Stimulated activated CD4-positive, alpha-beta T cell treated with anti-CD3 and anti-CD28 coated beads, Interleukin-12 subunit alpha, Interleukin-12 subunit beta, amount 100 ng/mL, for 24 hours (primary cell): ENCODE data around the gene ENTHD1.

ENCODE experiments used
- DNase-seq, 2 experiments: peaks; one replicate each; pipeline ENCODE4 v3.0.0-alpha.2; 2020; ENCODE audit warnings: low read depth in 2 of 2

ENTHD1 gene, protein sequence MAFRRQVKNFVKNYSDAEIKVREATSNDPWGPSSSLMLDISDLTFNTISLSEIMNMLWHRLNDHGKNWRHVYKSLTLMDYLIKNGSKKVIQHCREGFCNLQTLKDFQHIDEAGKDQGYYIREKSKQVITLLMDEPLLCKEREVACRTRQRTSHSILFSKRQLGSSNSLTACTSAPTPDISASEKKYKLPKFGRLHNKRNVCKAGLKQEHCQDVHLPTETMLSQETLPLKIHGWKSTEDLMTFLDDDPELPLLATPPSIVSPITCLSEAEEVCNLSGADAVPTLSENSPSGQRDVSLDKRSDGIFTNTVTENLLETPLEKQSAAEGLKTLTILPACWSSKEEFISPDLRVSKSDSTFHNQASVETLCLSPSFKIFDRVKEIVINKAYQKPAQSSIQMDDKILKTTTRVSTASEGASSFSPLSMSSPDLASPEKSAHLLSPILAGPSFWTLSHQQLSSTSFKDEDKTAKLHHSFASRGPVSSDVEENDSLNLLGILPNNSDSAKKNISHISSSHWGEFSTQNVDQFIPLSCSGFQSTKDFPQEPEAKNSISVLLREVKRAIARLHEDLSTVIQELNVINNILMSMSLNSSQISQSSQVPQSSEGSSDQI

DNA sequence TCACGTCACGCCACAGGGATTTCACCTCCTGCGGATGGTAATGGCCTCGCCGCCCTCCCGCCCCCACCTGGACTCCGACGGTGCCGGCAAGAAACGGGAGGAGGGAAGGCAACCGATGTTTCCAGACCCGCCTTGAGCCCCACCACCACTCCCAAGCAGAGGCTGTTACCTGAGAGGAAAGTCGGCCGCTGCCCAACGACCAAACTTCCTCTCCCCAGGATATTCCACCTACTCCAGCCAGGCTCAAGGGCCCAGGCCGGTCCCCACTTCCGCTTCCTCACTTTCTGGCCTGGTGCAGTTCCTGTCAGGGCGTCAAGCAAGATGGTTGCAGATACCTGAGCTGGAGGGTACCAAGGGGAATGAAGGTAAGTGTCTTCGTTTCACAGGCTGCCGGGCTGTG lies at the start of gene ENTHD1:
Gene ENTHD1 (minus strand): TSS at position 235 of the 400 bp plus-strand sequence. CDS start 6,012 bp downstream, outside the sequence.
- DNase-seq, result no peak

DNA sequence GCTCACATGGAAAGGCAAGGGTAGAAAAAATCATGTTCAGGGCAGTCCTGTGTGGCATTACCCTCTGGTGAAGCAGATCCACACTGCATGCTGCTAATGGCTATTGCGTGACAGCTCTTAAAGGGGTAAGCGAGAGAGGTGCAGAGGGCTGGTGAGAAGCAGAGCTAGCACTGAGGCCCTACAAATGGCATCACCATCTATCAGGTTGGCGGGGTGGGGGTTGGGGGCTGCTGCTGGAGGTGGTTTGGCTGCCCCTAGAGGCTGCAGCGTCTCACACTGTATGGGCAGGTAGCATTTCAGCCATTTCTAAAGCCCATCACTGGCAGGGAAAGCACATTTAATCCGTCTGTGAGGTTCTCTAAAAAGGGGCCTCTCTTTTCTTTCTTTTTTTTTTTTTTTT lies 49.8 kb upstream of the ENTHD1 start:
- DNase-seq, result no peak

DNA sequence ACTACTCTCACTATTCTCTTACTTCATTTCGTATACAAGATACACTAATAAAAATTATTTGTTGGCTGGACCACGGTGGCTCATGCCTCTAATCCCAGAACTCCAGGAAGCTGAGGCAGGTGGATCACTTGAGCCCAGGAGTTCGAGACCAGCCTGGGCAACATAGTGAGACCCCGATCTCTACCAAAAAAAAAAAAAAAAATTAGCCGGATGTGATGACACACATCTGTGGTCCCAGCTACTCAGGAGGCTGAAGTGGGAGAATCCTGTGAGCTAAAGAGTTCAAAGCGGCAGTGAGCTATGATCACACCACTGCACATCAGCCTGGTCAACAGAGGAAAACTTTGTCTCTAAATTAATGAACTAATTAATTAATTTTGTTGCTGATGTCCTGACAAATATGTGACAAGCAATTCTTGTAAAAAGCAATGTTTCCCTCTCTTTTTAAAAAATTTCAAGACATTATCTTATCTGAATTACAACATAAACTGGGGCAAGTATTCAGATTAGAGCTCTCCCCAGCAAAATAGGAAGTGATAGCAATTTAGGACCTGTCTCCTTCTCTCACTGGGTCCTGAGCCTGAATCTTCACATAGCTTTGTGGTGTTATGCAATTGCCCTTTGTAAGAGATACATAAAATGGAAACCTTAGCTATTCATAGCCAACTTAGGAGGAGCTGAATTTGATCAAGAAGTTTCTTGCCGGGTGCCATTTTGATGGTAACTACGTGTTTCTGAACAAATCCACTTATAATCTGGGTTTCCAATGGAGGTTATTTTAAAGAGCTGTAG lies 49.1 kb upstream of the ENTHD1 start:
- DNase-seq, result no peak

DNA sequence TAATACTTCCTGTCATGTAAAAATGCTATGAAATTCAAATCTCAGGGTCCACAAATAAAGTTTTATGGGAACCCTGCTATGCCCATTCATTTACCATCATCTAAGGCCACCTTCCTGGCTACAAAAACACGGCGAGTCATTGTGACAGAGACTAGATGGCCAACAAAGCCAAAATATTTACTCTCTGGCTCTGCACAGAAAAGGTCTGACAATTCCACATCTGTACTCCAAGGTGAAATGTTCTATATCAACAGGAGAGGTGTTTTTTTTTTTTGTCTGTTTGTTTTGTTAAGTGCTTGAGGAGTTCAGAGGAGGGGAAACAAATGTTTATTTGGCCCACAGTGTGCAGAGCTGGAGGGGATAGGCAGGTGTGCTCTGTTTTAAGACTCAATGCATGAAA lies 48.0 kb upstream of the ENTHD1 start:
- no peak for DNase-seq

DNA sequence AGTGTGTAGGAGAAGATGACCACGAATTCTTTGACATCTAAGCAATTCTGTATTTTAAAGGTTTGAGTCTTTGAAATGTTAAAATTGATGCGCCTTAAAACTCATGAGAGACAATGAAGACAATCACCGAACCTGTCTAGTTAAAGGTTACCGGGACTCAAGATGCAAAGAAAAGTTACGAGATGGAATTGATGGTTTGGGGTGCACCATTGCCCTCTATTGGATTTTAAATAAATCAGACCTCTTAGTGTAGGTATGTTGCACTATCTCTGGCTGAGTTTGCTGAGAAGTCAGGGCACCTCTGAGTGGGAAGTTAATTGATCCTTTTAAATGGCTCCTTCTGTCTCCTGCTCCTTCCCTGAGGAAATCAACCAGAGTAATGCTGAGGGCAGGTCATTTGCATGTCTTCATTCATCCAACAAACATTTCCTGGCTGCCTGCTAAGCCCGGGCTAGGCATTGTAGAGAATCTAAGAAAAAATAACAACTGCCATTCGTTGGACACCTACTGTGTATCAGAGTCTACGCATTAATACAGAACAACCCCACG lies 47.3 kb upstream of the ENTHD1 start:
- DNase-seq, result no peak

DNA sequence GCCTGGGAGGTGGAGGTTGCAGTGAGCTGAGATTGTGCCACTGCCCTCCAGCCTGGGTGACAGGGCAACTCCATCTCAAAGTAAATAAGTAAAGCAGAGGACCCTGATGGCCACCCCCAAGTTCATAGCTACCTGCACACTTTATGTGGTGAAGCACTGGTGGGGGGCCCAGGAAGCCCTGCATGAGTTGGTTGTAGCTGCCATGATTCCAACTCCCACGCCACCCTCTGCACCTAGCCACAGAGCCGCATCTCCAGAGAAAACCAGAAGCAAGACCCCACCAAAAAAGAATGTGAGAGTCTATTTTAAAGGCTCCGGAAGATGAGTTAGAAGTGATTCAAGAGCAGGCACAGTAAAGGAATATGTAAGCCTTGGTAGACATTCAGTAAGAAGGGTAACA lies 46.3 kb upstream of the ENTHD1 start:
- DNase-seq, result no peak

DNA sequence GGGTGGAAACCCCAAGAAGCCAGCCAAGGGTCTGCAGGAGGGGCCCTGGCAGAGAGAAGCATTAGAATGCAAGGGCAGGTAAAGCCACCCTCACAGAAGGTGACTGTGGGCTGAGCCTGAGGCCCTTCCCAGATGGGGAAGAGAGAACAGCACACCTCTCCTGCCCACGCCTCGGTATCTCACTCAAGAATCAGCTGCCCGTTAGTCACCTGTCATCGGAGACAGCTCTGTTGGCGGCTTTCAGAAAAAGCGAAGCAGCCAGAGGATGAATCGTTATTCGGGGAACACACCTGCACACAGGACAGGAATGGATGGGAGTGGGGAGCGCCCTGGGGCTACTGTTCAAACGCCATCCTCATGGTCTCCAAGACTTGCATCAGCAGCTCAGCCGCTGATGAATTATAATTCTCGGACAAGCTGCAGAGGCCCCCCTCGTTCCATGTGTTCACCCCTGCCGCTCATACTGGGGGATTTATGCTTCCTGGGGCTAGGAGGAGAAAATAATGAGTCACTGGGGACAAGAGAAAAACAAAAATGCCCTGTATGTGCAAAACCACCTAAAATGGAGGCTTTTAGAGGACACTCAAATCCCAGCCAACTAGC lies 45.0 kb upstream of the ENTHD1 start:
- DNase-seq, result peak in 1 of 2 experiments; percentile 48

DNA sequence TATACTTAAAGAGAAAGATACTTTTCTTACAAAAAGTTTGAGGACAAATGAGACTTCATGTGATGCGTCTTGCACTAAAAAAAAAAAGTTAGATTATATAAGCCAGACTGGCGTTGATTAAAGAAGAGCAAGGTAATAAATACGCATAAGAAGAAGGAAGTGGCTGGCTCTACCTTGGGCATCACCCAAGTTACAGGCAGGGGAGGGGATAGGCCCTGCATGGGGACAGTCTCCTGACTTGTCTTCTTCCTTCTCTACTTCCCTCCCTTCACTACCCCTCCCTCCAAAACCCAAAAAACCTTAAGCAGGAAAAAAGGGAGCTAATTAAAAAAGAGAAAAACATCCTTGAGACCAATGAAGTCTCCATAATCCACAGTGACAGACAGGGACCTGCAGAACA lies 44.3 kb upstream of the ENTHD1 start:
- DNase-seq, result no peak

DNA sequence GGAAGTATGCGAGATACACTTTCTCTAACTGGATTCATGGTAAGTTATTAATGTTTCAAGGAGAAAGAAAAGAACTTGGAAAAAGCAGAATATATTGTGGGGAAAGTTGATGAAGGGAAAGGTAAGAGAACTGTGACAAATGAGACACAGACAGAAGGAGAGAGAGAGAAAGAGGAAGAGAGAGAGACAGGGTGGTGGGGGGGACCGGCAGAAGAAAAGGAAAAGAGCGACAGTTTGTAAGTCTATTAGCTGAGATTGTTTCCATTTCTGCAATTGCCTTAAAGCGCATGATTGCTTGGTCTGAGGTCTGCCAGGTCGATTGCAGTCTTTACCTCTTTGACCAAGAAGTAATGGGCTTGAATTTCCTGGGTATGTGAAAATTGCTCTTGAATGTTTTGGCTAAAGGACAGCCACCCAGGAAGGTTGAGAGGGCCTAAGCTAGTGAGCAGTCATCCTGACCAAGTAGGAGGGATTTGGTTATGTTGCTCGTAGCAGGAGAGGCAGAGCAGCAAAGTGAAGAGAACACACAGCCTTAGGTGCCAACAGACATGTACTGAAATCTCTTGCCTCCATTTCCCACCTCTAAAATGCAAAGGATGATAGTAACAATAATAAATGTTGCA lies 43.1 kb upstream of the ENTHD1 start:
- no peak for DNase-seq

DNA sequence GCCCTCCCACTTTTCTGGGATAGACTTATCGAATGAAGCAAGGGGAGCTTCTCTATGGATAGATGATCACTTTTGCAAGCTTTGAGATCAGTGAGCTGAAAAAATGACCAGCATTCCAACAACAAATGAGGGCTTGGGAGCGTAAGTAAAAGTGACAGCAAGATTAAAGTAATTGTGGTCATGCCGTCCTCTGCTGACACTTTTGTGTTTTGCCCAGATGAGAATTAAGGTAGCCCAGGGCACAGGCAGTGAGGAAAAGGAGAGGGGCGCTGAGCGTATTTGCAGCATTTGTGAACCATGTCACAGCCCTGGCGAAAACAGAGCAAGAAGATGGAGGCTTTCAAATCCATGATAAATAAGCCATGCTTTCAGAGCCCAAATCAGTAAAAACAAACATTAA lies 42.1 kb upstream of the ENTHD1 start:
- no peak for DNase-seq

DNA sequence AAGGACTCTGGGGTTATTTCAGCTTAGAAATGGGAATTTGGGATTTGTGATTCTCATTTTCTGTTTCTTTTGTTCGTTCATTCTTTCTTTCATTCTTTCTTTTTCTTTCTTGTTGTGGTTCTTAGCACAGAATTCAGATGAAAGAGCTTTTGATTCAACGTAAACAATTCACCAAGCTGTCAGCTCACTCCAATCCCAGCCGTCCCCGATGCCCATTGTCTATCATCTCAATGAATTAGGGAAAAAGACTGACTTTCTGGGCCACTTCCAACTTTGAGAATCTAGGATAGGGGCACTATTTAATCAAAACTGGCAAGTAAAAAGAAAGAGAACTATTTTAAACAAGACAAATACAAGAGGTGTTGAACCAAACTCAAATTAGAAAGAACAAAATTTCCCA lies 41.6 kb upstream of the ENTHD1 start:
- DNase-seq, result no peak

DNA sequence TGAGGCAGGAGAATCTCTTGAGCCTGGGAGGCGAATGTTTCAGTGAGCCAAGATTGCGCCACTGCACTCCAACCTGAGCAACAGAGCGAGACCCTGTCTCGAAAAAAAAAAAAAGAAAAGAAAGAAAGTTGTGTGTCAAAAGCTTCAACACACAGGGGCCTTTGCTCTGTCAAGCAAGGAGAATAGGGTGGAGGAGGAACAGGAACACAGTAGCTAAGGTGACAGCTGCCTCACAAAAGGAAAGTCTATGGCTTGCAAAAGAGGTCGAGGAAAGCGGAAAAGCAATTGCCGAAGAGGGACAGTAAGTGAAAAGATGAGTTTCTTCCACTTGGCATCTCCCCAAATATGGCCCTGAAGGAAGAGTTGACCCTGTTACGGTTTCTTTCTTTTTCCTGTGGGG lies 40.2 kb upstream of the ENTHD1 start:
- no peak for DNase-seq

DNA sequence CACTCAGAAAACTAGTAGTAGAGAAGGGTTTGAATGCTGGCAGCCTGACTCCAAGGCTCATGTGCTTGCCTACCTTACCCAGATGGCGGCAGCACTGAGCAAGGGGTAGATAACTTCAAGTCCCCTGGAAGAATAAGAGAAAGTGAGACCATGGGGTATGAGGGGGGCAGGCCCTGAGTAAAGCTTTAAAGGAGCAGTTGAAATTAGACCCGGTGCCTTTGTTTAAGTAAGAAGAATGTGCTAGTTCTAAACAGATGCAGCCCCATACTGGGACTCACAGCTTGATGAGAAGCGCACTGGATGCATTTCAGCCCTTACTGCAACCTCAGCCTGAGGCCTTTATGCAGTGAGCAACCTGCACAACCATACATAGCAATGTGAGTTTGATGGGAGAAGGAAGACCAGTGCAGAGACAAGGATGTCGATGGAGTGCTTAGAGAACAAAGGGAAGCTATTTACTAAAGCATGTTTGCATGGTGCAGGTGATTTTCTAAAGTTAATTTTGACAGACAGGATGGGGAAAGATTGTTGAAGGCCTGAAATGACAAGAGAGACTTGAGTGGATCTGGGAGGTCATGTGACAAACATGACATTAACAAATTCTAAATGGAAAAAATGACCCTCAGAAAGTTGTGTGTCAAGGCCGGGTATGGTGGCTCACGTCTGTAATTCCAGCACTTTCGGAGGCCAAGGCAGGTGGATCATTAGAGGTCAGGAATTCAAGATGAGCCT lies 39.5 kb upstream of the ENTHD1 start:
- no peak for DNase-seq

DNA sequence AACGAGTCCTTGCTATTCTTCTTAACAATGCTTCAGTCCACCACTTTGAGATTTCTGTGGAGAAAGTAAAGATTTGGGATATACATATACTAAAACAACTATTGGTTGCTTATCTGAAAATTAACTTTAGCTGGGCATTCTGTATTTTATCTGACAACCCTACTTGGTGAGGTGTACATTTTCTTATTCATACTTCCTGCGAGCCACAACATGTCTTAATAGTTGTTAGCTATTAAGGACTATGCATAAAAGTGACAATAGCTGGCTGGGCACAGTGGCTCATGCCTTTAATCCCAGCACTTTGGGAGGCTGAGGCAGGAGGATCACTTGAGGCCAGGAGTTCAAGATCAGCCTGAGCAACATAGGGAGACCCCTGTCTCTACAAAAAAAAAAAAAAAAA lies 38.6 kb upstream of the ENTHD1 start:
- DNase-seq, result no peak

DNA sequence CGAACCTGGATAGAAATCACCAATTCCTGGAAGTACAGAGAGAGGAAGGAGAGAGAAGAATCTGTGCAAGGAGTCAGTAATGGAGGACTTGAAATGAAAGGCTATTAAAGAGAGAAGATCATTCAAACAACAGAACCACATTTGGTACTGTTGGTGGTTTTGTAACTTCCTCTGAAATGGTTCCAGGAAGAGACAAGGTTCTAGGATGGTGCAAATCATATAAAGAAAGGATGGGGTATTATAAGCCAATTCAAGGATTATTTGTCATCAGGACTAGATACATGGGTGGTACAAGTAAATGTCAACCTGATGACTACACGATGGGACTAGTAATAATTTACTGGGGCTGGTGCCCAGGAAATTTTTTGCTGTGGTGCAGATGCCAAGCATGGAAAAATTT lies 37.7 kb upstream of the ENTHD1 start:
- no peak for DNase-seq

DNA sequence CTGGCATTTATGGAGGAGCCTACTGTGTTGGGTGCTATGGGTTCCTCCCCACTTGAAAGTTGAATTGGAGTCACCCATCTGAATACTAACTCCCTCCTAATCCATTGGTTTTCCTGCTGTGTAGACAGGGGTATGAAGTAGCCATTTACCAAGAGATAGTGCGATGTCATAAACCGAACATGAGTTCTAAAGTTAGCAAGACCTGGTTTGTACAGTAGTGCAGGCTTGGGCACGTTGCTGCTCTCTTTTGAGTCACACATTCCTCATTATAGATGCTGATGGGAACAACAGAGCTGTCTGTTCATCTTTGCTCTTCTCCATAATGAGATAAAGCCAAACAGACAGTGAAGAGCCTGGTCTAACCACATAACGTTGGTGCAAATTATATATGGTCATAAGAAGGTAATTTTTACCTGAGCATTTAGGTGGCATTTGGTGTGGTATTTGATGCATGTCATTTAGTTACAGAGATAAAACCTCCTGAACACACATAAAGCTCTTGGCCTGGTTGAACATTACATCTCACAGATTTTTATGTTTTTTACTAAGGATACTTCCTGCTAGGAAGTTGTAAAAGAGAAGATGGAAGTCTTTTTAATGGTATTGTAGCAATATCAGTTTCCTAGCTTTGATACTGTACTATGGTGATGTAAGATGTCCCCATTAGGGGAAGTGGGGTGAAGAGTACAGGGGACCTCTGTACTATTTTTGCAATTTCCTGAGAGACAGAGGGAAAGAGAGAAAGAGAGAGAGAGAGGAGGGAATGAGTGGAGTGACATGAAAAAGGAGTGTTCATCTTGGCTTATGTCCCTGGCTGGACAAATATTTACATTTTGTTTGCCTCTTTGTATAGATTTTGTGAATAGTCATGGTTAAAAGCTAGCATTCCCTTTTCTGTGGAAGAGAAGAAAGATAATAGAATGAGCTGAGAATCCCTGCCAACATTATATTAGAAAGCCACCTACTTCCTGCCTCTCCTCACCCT lies 35.3 kb upstream of the ENTHD1 start:
- DNase-seq, result no peak

DNA sequence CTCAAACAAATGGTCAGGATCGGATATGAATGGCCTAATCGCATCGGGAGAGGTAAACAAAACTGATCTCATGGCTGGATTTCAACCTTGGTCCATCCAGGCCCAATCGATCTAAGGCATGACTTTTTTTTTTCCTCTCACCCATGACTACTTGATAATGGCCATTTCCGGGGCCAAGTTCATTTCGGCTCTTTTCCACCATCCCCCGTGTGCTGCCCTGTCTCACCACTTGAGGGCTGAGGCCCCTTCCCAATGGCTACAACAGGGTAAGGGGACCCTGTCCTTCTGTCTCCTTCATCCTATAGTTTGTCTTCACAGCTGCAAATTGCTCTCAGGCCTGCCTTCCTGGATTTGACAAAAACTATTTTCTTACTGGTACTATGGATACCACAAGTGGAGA lies 34.0 kb upstream of the ENTHD1 start:
- no peak for DNase-seq

DNA sequence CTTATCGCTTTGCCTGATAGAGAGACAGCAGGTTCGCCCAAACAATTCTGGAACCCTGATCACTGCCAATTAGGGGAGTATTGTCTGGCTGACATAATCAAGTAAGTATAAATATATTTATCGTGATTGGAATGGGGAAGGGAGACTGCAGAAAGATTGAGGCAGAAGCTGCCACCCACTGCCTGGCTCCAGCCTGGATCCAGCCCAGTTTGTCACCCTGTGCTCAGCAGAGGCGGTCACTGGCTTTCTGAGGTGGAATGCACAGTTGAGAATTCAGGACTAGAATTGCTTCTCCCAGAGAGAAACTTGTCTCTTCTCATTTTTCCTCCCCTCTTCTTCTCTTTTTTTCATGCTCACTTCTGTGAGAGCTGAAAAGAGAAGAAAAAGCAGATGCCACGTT lies 33.2 kb upstream of the ENTHD1 start:
- DNase-seq, result no peak

DNA sequence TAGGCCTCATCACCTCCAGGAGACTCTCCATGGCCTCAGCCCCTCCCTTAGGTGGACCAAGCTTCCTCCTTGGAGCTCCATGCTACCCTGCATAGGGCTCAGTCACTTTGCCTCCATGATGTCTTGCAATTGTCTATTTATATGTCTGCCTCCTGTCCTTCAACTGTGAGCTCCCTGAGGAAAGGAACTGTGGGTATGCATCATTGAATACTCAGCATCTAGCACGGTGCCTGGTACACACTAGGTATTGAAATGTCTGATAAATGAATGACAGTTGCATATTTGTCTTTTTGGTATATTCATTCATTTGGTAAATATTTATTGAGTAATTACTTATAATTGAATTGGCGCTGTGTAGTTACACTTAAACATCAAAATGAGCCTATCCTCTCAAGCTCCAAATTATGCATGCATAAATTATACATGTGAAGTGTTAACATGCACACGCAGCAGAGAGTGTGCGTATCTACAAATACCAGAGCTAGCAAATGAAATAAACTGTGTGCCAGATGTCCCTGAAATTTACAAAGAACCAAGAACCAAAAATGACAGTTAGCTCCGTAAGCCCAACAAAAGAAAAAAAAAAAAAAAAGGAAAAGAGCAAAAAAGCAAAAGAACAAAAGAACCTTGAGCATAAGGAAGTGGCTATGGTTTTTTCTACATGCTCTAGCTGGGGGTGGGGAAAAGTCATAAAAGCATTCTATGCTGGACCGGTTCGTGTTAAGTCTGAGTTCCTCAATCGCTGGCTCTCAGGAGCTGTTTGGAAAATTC lies 32.5 kb upstream of the ENTHD1 start:
- no peak for DNase-seq
